GM12878 (cell line): Measurements from ENCODE around the gene CCDC80. TPM values are rescaled to one million over a fixed set of nuclear protein-coding genes. Genes with fewer than 3 reads are reported as not detected.

Source experiments
- ATAC-seq: fragments of 200-7000 bp; cut with Tn5 transposase; 3 replicates; pipeline ENCODE4 v1.9.1; 2020; ENCODE audit warnings: mild to moderate bottlenecking, moderate library complexity
- BruUV-seq: library from RNA; stranded (reverse); fragments of 400-500 nt; replicated peaks from 2 replicates; lab custom pipeline; 2021; lab: Mats Ljungman, UMichigan
- CTCF ChIA-PET: fragments of 300-600 bp; sonication (Branson Sonifier 250); formaldehyde crosslinking; extraction: SDS; loops from one replicate; lab custom pipeline; 2021; ENCODE audit warnings: inconsistent platforms; lab: Yijun Ruan, JAX
- POLR2A ChIA-PET: fragments of 350-600 bp; formaldehyde crosslinking; extraction: SDS; loops from one replicate; lab custom pipeline; 2021; ENCODE audit warnings: inconsistent platforms; lab: Charles Lee
- RAD21 ChIA-PET: fragments of 300-600 bp; sonication (Branson Sonifier 250); formaldehyde crosslinking; loops from one replicate; lab custom pipeline; 2023; ENCODE audit warnings: antibody characterized with exemption; ENCODE audit not compliant: unreplicated experiment; lab: Charles Lee
- SMC1A ChIA-PET: fragments of 300-600 bp; sonication (Branson Sonifier 250); formaldehyde crosslinking; loops from one replicate; lab custom pipeline; 2023; ENCODE audit not compliant: unreplicated experiment, uncharacterized antibody; lab: Charles Lee
- DNase-seq: peaks from one replicate; pipeline ENCODE4 v3.0.0-alpha.2; 2011; ENCODE audit warnings: low read depth, low spot score
- FAIRE-seq: peaks from 3 replicates; lab custom pipeline; 2011; peaks lifted over from hg19 to GRCh38; lab: Jason Lieb, UNC
- H2AFZ ChIP-seq: 2 replicates; pipeline ENCODE4 v1.6.0; 2011; ENCODE audit warnings: low read depth, low read length, control low read depth; ENCODE audit not compliant: control insufficient read depth
- H3K27ac ChIP-seq: 2 replicates; pipeline ENCODE4 v1.5.1; 2011; ENCODE audit warnings: control low read depth; ENCODE audit not compliant: control insufficient read depth, insufficient read depth
- H3K27me3 ChIP-seq, 2 experiments: replicated peaks in 1 of 2; 2 replicates each; pipeline versions ENCODE4 v1.6.0 to v1.6.1; 2011; ENCODE audit warnings: low read length in 1 of 2; ENCODE audit not compliant: control insufficient read depth in 2 of 2, insufficient read depth in 2 of 2
- H3K36me3 ChIP-seq, 2 experiments: 2 replicates each; pipeline ENCODE4 v1.5.1; 2011; ENCODE audit warnings: low read length in 1 of 2; ENCODE audit not compliant: control insufficient read depth in 2 of 2, insufficient read depth in 2 of 2
- H3K4me1 ChIP-seq: 2 replicates; pipeline ENCODE4 v1.6.1; 2011; ENCODE audit warnings: mild to moderate bottlenecking, low read length, moderate library complexity, mixed read lengths; ENCODE audit not compliant: control insufficient read depth, insufficient read depth
- H3K4me2 ChIP-seq: 2 replicates; pipeline ENCODE4 v1.6.0; 2011; ENCODE audit warnings: control low read depth; ENCODE audit not compliant: control insufficient read depth, insufficient read depth
- H3K4me3 ChIP-seq: fragments of 200-600 bp; sonication (generic); 2 replicates; pipeline ENCODE4 v1.5.1; 2016
- H3K79me2 ChIP-seq: 2 replicates; pipeline ENCODE4 v1.6.0; 2011; ENCODE audit warnings: low read length; ENCODE audit not compliant: control insufficient read depth, insufficient read depth
- H3K9ac ChIP-seq: 2 replicates; pipeline ENCODE4 v1.8.0; 2011; ENCODE audit warnings: low read length, control low read depth, mixed read lengths; ENCODE audit not compliant: control insufficient read depth, insufficient read depth
- H3K9me3 ChIP-seq: replicated peaks from 3 replicates; pipeline ENCODE4 v1.5.1; 2011; ENCODE audit warnings: mild to moderate bottlenecking, low read length; ENCODE audit not compliant: control insufficient read depth, insufficient read depth
- H4K20me1 ChIP-seq: 2 replicates; pipeline ENCODE4 v1.6.0; 2011; ENCODE audit not compliant: control insufficient read depth, insufficient read depth
- CREB1 ChIP-seq: IDR thresholded peaks from 2 replicates; pipeline ENCODE4 v1.6.1; 2012; ENCODE audit warnings: low read depth, mild to moderate bottlenecking, inconsistent platforms
- IRF5 ChIP-seq: fragments of 450-650 bp; IDR thresholded peaks from 2 replicates; pipeline ENCODE4 v1.6.1; 2017; ENCODE audit warnings: borderline replicate concordance
- JUND ChIP-seq: IDR thresholded peaks from 2 replicates; pipeline ENCODE4 v1.6.1; 2012; ENCODE audit warnings: low read depth, mild to moderate bottlenecking, low read length, improper control_type of control experiment, moderate library complexity
- MTA2 ChIP-seq: fragments of 450-650 bp; IDR thresholded peaks from 2 replicates; pipeline ENCODE4 v1.6.1; 2016; ENCODE audit warnings: low read depth, mild to moderate bottlenecking, moderate library complexity
- MYC ChIP-seq: IDR thresholded peaks from 2 replicates; pipeline ENCODE4 v1.6.1; 2011; ENCODE audit warnings: mild to moderate bottlenecking, low read length, moderate library complexity, inconsistent platforms; ENCODE audit not compliant: insufficient read depth, insufficient replicate concordance, insufficient read length, severe bottlenecking
- PML ChIP-seq: IDR thresholded peaks from 2 replicates; pipeline ENCODE4 v1.6.1; 2012; ENCODE audit warnings: low read length, inconsistent platforms
- SMAD5 ChIP-seq: IDR thresholded peaks from 2 replicates; pipeline ENCODE4 v1.6.1; 2016; ENCODE audit warnings: antibody characterized with exemption, low read depth
- SREBF2 ChIP-seq: IDR thresholded peaks from 2 replicates; pipeline ENCODE4 v1.6.1; 2012; ENCODE audit warnings: mild to moderate bottlenecking, low read length
- SRF ChIP-seq, 2 experiments: IDR thresholded peaks; 2 replicates each; pipeline ENCODE4 v1.6.1; 2011; ENCODE audit warnings: low read depth in 2 of 2, low read length in 2 of 2, mild to moderate bottlenecking in 1 of 2, moderate library complexity in 1 of 2
- WRNIP1 ChIP-seq: IDR thresholded peaks from 2 replicates; pipeline ENCODE4 v1.6.1; 2011; ENCODE audit warnings: low read depth, low read length, improper control_type of control experiment, borderline replicate concordance
- WGBS: methylation state at CpG from one replicate; pipeline ENCODE4 v1.1.6; 2016; ENCODE audit warnings: low lambda C conversion rate; ENCODE audit not compliant: insufficient replicate concordance, insufficient coverage; ENCODE audit errors: missing lambda C conversion rate; 5-methylcytosine and 5-hydroxymethylcytosine counted together
- in situ Hi-C: fragments of 300-500 bp; cut with MboI; formaldehyde crosslinking; loops from 9 replicates; pipeline ENCODE4 v1.14.3; 2018; ENCODE audit warnings: mixed read lengths
- intact Hi-C: fragments of 100-400 bp; cut with micrococcal nuclease; formaldehyde crosslinking; loops from one replicate; pipeline ENCODE4 v1.14.2; 2022; ENCODE audit not compliant: unreplicated experiment
- polyA plus RNA-seq, 11 experiments: library from polyadenylated mRNA; depleted of rRNA in 4 of 11; unstranded in 6 of 11; stranded (reverse) in 5 of 11; fragments of >200 nt; fragmentation: Nextera tagmentation in 4 of 11; fragmentation: Illumina TruSeq in 1 of 11; extraction: Ambion mirVana in 4 of 11; extraction: Trizol in 1 of 11; gene quantifications; 1 replicate in 1 of 11; 2 replicates in 10 of 11; pipeline versions ENCODE4 v1.2.1 to v1.2.3, GENCODE V29; 2011 to 2016; ENCODE audit warnings: inconsistent platforms in 2 of 11, missing spikeins in 2 of 11, low read depth in 1 of 11
- total RNA-seq, 4 experiments: library from RNA; depleted of rRNA in 3 of 4; stranded (reverse); fragments of >200 nt in 3 of 4; fragmentation: Illumina TruSeq in 1 of 4; extraction: Trizol in 1 of 4; gene quantifications; 2 replicates each; pipeline versions ENCODE4 v1.2.1 to v1.2.3, GENCODE V29; 2013 to 2021
- TF ChIP-seq, protein P1 (sequence below): fragments of 150-350 bp; IDR thresholded peaks from 2 replicates; pipeline ENCODE4 v1.6.1; 2016; ENCODE audit warnings: low read depth, low read length
- TF ChIP-seq, protein P2 (sequence below): IDR thresholded peaks from 2 replicates; pipeline ENCODE4 v1.6.1; 2012; ENCODE audit warnings: low read depth, low read length, improper control_type of control experiment
- TF ChIP-seq, protein P3 (sequence below): fragments of 450-650 bp; IDR thresholded peaks from 2 replicates; pipeline ENCODE4 v1.6.1; 2017; ENCODE audit warnings: mild to moderate bottlenecking, low read depth, inconsistent platforms; ENCODE audit not compliant: poor library complexity, severe bottlenecking

The CCDC80 gene
- total and polyA plus RNA-seq, 10 of the 15 experiments (the other 5 are each of a cell fraction or from before 2014, with no cell fraction given) = 0.01 to 0.59 (median 0.21) TPM; not detected in 5

DNA sequence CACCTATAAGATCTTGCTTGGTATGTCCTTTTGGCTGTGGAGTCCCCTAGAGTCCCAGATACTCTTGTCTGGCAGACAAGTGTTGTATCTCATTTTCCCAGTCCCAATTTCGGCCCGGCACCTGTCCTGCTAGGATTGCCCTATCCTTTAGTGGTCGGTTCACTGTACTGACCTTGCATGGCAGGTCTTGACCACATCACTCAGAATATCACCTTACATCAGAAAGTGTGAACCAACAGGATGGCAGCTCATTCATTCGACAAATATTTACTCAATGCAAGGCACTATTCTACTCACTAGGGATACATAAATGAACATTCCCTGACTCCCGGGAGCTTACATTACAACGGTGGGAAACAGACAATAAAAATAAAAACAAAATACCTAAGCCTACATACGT is 5.7 kb upstream of the CCDC80 start:
- Histone ChIP-seq H4K20me1 (no peaks in the 10 kb centered on the region), H3K4me1 (peaks cover 15% of the 10 kb centered on the region), H3K27me3 (peaks cover 0 to 7% of the 10 kb centered on the region in 2 experiments; a peak in 3 of 4 replicates), H3K4me3 (no peak overlapping the region), H3K27ac (no peak overlapping the region), H3K4me2 (no peak overlapping the region), H3K9ac (no peak overlapping the region), H2AFZ (no peak overlapping the region), H3K36me3 (no peaks in the 10 kb centered on the region), H3K9me3 (no peaks in the 10 kb centered on the region), H3K79me2 (no peaks in the 10 kb centered on the region)
- ChIA-PET POLR2A (no interaction called here), SMC1A (interaction anchor here (0.7 to 6.9 kb wide), 3 partner anchors 11 to 395 kb away, joined by 3 to 55 read pairs (median 3); no protein-coding TSS in a partner anchor), CTCF (interaction anchor here (1.0 to 1.6 kb wide), 3 partner anchors 11 to 642 kb away, joined by 3 to 4 read pairs (median 3); no protein-coding TSS in a partner anchor), RAD21 (interaction anchor here (1.1 to 1.8 kb wide), 2 partner anchors 9 to 321 kb away, joined by 3 to 7 read pairs; no protein-coding TSS in a partner anchor)
- intact Hi-C loops = no loop called here
- DNase-seq (no peak), FAIRE-seq (no peak), ATAC-seq (no peak)
- in situ Hi-C loops = loop anchor here (10.0 kb wide), 1 partner anchor 638 kb away; no protein-coding TSS in a partner anchor
- BruUV-seq = no TSS peak
- WGBS = 64% methylated on average over 7 of the region's 7 CpGs
- TF ChIP-seq SMAD5 (no peak), SREBF2 (no peak), PML (no peak), WRNIP1 (no peak), IRF5 (no peak), MYC (no peak), CREB1 (no peak), MTA2 (no peak), JUND (no peak), SRF (IDR thresholded peaks at IDR 0.05; ENCODE audit: low read depth in 2 of 2, low read length in 2 of 2) (no peak)
- TF ChIP-seq, protein P1, sequence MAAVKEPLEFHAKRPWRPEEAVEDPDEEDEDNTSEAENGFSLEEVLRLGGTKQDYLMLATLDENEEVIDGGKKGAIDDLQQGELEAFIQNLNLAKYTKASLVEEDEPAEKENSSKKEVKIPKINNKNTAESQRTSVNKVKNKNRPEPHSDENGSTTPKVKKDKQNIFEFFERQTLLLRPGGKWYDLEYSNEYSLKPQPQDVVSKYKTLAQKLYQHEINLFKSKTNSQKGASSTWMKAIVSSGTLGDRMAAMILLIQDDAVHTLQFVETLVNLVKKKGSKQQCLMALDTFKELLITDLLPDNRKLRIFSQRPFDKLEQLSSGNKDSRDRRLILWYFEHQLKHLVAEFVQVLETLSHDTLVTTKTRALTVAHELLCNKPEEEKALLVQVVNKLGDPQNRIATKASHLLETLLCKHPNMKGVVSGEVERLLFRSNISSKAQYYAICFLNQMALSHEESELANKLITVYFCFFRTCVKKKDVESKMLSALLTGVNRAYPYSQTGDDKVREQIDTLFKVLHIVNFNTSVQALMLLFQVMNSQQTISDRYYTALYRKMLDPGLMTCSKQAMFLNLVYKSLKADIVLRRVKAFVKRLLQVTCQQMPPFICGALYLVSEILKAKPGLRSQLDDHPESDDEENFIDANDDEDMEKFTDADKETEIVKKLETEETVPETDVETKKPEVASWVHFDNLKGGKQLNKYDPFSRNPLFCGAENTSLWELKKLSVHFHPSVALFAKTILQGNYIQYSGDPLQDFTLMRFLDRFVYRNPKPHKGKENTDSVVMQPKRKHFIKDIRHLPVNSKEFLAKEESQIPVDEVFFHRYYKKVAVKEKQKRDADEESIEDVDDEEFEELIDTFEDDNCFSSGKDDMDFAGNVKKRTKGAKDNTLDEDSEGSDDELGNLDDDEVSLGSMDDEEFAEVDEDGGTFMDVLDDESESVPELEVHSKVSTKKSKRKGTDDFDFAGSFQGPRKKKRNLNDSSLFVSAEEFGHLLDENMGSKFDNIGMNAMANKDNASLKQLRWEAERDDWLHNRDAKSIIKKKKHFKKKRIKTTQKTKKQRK = no peak
- TF ChIP-seq, protein P2, sequence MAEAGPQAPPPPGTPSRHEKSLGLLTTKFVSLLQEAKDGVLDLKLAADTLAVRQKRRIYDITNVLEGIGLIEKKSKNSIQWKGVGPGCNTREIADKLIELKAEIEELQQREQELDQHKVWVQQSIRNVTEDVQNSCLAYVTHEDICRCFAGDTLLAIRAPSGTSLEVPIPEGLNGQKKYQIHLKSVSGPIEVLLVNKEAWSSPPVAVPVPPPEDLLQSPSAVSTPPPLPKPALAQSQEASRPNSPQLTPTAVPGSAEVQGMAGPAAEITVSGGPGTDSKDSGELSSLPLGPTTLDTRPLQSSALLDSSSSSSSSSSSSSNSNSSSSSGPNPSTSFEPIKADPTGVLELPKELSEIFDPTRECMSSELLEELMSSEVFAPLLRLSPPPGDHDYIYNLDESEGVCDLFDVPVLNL = no peak
- TF ChIP-seq, protein P3, sequence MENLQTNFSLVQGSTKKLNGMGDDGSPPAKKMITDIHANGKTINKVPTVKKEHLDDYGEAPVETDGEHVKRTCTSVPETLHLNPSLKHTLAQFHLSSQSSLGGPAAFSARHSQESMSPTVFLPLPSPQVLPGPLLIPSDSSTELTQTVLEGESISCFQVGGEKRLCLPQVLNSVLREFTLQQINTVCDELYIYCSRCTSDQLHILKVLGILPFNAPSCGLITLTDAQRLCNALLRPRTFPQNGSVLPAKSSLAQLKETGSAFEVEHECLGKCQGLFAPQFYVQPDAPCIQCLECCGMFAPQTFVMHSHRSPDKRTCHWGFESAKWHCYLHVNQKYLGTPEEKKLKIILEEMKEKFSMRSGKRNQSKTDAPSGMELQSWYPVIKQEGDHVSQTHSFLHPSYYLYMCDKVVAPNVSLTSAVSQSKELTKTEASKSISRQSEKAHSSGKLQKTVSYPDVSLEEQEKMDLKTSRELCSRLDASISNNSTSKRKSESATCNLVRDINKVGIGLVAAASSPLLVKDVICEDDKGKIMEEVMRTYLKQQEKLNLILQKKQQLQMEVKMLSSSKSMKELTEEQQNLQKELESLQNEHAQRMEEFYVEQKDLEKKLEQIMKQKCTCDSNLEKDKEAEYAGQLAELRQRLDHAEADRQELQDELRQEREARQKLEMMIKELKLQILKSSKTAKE = no peak
